ENCODE measurements around the gene LRRN3. TPM values are rescaled to one million over a fixed set of nuclear protein-coding genes. Genes with fewer than 3 reads are reported as not detected.

The LRRN3 gene
- total and polyA plus RNA-seq, 2 experiments from 2014 or later = 0.40 TPM; not detected in 1

- Mint-ChIP-seq H3K4me1 (peaks cover 35% of the 10 kb centered on the region), H3K4me3 (no peak overlapping the region), H3K36me3 (ENCODE audit: low read depth) (no peaks in the 10 kb centered on the region), H3K27ac (peak overlapping the region; percentile 93), H3K9me3 (no peaks in the 10 kb centered on the region), H3K27me3 (ENCODE audit: insufficient read depth, low read depth, poor library complexity) (no peaks in the 10 kb centered on the region)
- TF ChIP-seq, protein P1, sequence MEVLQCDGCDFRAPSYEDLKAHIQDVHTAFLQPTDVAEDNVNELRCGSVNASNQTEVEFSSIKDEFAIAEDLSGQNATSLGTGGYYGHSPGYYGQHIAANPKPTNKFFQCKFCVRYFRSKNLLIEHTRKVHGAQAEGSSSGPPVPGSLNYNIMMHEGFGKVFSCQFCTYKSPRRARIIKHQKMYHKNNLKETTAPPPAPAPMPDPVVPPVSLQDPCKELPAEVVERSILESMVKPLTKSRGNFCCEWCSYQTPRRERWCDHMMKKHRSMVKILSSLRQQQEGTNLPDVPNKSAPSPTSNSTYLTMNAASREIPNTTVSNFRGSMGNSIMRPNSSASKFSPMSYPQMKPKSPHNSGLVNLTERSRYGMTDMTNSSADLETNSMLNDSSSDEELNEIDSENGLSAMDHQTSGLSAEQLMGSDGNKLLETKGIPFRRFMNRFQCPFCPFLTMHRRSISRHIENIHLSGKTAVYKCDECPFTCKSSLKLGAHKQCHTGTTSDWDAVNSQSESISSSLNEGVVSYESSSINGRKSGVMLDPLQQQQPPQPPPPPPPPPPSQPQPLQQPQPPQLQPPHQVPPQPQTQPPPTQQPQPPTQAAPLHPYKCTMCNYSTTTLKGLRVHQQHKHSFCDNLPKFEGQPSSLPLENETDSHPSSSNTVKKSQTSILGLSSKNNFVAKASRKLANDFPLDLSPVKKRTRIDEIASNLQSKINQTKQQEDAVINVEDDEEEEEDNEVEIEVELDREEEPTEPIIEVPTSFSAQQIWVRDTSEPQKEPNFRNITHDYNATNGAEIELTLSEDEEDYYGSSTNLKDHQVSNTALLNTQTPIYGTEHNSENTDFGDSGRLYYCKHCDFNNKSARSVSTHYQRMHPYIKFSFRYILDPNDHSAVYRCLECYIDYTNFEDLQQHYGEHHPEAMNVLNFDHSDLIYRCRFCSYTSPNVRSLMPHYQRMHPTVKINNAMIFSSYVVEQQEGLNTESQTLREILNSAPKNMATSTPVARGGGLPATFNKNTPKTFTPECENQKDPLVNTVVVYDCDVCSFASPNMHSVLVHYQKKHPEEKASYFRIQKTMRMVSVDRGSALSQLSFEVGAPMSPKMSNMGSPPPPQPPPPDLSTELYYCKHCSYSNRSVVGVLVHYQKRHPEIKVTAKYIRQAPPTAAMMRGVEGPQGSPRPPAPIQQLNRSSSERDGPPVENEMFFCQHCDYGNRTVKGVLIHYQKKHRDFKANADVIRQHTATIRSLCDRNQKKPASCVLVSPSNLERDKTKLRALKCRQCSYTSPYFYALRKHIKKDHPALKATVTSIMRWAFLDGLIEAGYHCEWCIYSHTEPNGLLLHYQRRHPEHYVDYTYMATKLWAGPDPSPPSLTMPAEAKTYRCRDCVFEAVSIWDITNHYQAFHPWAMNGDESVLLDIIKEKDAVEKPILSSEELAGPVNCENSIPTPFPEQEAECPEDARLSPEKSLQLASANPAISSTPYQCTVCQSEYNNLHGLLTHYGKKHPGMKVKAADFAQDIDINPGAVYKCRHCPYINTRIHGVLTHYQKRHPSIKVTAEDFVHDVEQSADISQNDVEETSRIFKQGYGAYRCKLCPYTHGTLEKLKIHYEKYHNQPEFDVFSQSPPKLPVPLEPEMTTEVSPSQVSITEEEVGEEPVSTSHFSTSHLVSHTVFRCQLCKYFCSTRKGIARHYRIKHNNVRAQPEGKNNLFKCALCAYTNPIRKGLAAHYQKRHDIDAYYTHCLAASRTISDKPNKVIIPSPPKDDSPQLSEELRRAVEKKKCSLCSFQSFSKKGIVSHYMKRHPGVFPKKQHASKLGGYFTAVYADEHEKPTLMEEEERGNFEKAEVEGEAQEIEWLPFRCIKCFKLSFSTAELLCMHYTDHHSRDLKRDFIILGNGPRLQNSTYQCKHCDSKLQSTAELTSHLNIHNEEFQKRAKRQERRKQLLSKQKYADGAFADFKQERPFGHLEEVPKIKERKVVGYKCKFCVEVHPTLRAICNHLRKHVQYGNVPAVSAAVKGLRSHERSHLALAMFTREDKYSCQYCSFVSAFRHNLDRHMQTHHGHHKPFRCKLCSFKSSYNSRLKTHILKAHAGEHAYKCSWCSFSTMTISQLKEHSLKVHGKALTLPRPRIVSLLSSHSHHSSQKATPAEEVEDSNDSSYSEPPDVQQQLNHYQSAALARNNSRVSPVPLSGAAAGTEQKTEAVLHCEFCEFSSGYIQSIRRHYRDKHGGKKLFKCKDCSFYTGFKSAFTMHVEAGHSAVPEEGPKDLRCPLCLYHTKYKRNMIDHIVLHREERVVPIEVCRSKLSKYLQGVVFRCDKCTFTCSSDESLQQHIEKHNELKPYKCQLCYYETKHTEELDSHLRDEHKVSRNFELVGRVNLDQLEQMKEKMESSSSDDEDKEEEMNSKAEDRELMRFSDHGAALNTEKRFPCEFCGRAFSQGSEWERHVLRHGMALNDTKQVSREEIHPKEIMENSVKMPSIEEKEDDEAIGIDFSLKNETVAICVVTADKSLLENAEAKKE (CRISPR knock-in tag; IDR thresholded peaks at IDR 0.05) = no peak
- TF ChIP-seq CTCF (conservative IDR thresholded peaks at IDR 0.05; ENCODE audit: low read depth in 2 of 2) (no peak), NANOG (IDR thresholded peaks at IDR 0.05; ENCODE audit: borderline replicate concordance) (no peak), EZH2phosphoT487 (IDR thresholded peaks at IDR 0.05; ENCODE audit: unreplicated experiment) (no peak), REST (IDR thresholded peaks at IDR 0.05; ENCODE audit: unreplicated experiment) (no peak), CREB1 (CRISPR knock-in tag; IDR thresholded peaks at IDR 0.05; ENCODE audit: low read depth) (no peak), EZH2 (IDR thresholded peaks at IDR 0.05; ENCODE audit: low read depth, unreplicated experiment) (no peak), POLR2AphosphoS5 (IDR thresholded peaks at IDR 0.05; ENCODE audit: low read depth) (no peak), ZNF331 (CRISPR knock-in tag; IDR thresholded peaks at IDR 0.05; ENCODE audit: low read depth) (no peak), STAT1 (IDR thresholded peaks at IDR 0.05; ENCODE audit: unreplicated experiment) (no peak), ZNF114 (CRISPR knock-in tag; IDR thresholded peaks at IDR 0.05) (no peak), JUNB (IDR thresholded peaks at IDR 0.05; ENCODE audit: unreplicated experiment) (no peak)
- TF ChIP-seq, protein P2, sequence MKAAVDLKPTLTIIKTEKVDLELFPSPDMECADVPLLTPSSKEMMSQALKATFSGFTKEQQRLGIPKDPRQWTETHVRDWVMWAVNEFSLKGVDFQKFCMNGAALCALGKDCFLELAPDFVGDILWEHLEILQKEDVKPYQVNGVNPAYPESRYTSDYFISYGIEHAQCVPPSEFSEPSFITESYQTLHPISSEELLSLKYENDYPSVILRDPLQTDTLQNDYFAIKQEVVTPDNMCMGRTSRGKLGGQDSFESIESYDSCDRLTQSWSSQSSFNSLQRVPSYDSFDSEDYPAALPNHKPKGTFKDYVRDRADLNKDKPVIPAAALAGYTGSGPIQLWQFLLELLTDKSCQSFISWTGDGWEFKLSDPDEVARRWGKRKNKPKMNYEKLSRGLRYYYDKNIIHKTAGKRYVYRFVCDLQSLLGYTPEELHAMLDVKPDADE (IDR thresholded peaks at IDR 0.05) = no peak
- Histone ChIP-seq H2AFZ (no peak overlapping the region), H3K4me1 (ENCODE audit: insufficient read depth) (peaks cover 30% of the 10 kb centered on the region), H3F3A (replicated peaks; ENCODE audit: low read depth) (no peaks in the 10 kb centered on the region), H3K27me3 (ENCODE audit: insufficient read depth) (no peaks in the 10 kb centered on the region), H3K79me2 (replicated peaks; ENCODE audit: insufficient read depth) (no peaks in the 10 kb centered on the region), H4K20me1 (replicated peaks; ENCODE audit: insufficient read depth) (no peaks in the 10 kb centered on the region), H3K4me3 (no peak overlapping the region), H3K27ac (ENCODE audit: low read depth) (no peak overlapping the region), H3K4me2 (no peak overlapping the region), H3K36me3 (ENCODE audit: insufficient read depth) (no peaks in the 10 kb centered on the region), H3K9me2 (ENCODE audit: insufficient read depth) (no peaks in the 10 kb centered on the region)
- DNase-seq (ENCODE audit: low spot score) (no peak), ATAC-seq (no peak)
Measured at GRCh38 chr7:111103136-111103535, 12.2 kb downstream of the LRRN3 start.

Data from GM23338 (cell line).